Endodermal cell (in vitro differentiated cells): ENCODE results near the gene ANKFN1. TPM values are rescaled to one million over a fixed set of nuclear protein-coding genes. Genes with fewer than 3 reads are reported as not detected.
A peak's percentile ranks its signal among the peaks of the same experiment; 100 is the strongest.

Experiments
- DNase-seq: peaks from one replicate; pipeline ENCODE4 v3.0.0-alpha.2; 2017
- H3K27ac ChIP-seq: 2 replicates; pipeline ENCODE4 v1.5.1; 2013; ENCODE audit warnings: mild to moderate bottlenecking, low read depth, low read length, moderate library complexity
- H3K27me3 ChIP-seq: 2 replicates; pipeline ENCODE4 v1.6.1; 2013; ENCODE audit warnings: mild to moderate bottlenecking, low read length, moderate library complexity; ENCODE audit not compliant: insufficient read depth, control insufficient read depth, poor library complexity, severe bottlenecking
- H3K36me3 ChIP-seq: 2 replicates; pipeline ENCODE4 v1.7.0; 2013; ENCODE audit warnings: mild to moderate bottlenecking, low read length, moderate library complexity; ENCODE audit not compliant: control insufficient read depth, insufficient read depth
- H3K4me1 ChIP-seq: one replicate; pipeline ENCODE4 v1.7.0; 2013; ENCODE audit warnings: low read length; ENCODE audit not compliant: control insufficient read depth, insufficient read depth
- H3K4me3 ChIP-seq: 2 replicates; pipeline ENCODE4 v1.5.1; 2013; ENCODE audit warnings: mild to moderate bottlenecking, low read length, moderate library complexity
- H3K9ac ChIP-seq: 2 replicates; pipeline ENCODE4 v1.6.1; 2013; ENCODE audit warnings: mild to moderate bottlenecking, low read length, moderate library complexity; ENCODE audit not compliant: poor library complexity, severe bottlenecking; ENCODE audit errors: extremely low read depth
- H3K9me3 ChIP-seq: 2 replicates; pipeline ENCODE4 v1.6.1; 2013; ENCODE audit warnings: mild to moderate bottlenecking, low read length, moderate library complexity; ENCODE audit not compliant: control insufficient read depth
- H3K27ac Mint-ChIP-seq: 2 replicates; pipeline ENCODE4 v1.8.0; 2020; ENCODE audit warnings: mixed read lengths
- H3K27me3 Mint-ChIP-seq: 2 replicates; pipeline ENCODE4 v1.8.0; 2021; ENCODE audit warnings: mild to moderate bottlenecking, mixed read lengths; ENCODE audit not compliant: insufficient read depth
- H3K36me3 Mint-ChIP-seq: 2 replicates; pipeline ENCODE4 v1.8.0; 2020; ENCODE audit warnings: low read depth, mixed read lengths
- H3K4me1 Mint-ChIP-seq: 2 replicates; pipeline ENCODE4 v1.8.0; 2020; ENCODE audit warnings: mixed read lengths
- H3K4me3 Mint-ChIP-seq: 2 replicates; pipeline ENCODE4 v1.8.0; 2020; ENCODE audit warnings: mild to moderate bottlenecking, moderate library complexity, mixed read lengths
- H3K9me3 Mint-ChIP-seq: 2 replicates; pipeline ENCODE4 v1.8.0; 2020; ENCODE audit warnings: mild to moderate bottlenecking, mixed read lengths
- CTCF ChIP-seq: fragments of 200-600 bp; sonication (generic); conservative IDR thresholded peaks from 2 replicates; pipeline ENCODE4 v1.5.0; 2021; ENCODE audit warnings: antibody characterized with exemption, mild to moderate bottlenecking
- WGBS, 2 experiments: methylation state at CpG; one replicate each; pipeline versions ENCODE4 v1.1.5 to v1.1.7; 2013; ENCODE audit warnings: missing lambda C conversion rate in 2 of 2, mixed read lengths in 1 of 2; ENCODE audit not compliant: insufficient coverage in 1 of 2, insufficient read length in 1 of 2; 5-methylcytosine and 5-hydroxymethylcytosine counted together
- total RNA-seq, 2 donors: library from RNA; stranded (reverse); fragmentation: NEBNext Ultra II Directional in 1 of 2; extraction: Animal tissue kit (Norgen Biotek cat#: 25700) in 1 of 2; gene quantifications; 2 replicates in 1 of 2; 3 replicates in 1 of 2; pipeline ENCODE4 v1.2.1, GENCODE V29; 2021

The ANKFN1 gene
- total RNA-seq, 2 donors from 2014 or later = not detected

GRCh38 chr17:56548661-56549060 is 395.4 kb downstream of the ANKFN1 start:
- TF ChIP-seq CTCF = no peak
- Mint-ChIP-seq H3K36me3 (no peaks in the 10 kb centered on the region), H3K4me3 (no peak overlapping the region), H3K9me3 (peaks cover 2% of the 10 kb centered on the region), H3K27me3 (peaks cover 1% of the 10 kb centered on the region), H3K27ac (no peak overlapping the region), H3K4me1 (no peaks in the 10 kb centered on the region)
- no peak overlapping the region for H3K9ac ChIP-seq
- H3K27me3 ChIP-seq = no peaks in the 10 kb centered on the region
- 91% methylated on average over 4 of the region's 4 CpGs for WGBS, 2 experiments
- H3K4me3 ChIP-seq = no peak overlapping the region
- H3K36me3 ChIP-seq = no peaks in the 10 kb centered on the region
- H3K9me3 ChIP-seq = no peaks in the 10 kb centered on the region
- no peak overlapping the region for H3K27ac ChIP-seq
- DNase-seq = no peak
- H3K4me1 ChIP-seq = no peaks in the 10 kb centered on the region

DNA sequence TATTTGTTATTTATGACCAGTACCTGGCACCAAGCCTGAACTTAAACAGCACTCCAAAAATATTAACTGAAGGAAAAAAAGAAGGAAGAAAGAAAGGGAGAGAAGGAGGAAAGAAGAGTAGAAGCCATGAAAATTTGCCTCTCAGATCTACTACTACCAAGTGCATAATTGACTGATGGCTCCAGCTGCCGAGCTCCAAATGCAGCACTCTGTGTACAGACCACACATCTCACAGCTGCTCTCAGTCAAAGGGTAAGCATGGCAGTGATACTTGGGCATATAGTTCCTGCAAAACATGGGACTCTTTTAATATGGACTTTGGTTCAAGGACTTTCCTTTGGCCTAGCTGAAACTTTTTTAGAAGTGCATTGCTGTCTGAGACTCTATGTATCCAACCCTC is 396.2 kb downstream of the ANKFN1 start:
- no peak overlapping the region for H3K27ac ChIP-seq
- H3K9me3 Mint-ChIP-seq = peaks cover 2% of the 10 kb centered on the region
- 86 to 100% methylated on average over 1 of the region's 1 CpG for WGBS, 2 experiments

GRCh38 chr17:56557682-56558081 is 404.4 kb downstream of the ANKFN1 start:
- H3K27me3 ChIP-seq = no peaks in the 10 kb centered on the region
- no peak overlapping the region for H3K4me3 Mint-ChIP-seq
- DNase-seq = peak; percentile 55
- H3K4me1 Mint-ChIP-seq = no peaks in the 10 kb centered on the region
- H3K9me3 Mint-ChIP-seq = no peaks in the 10 kb centered on the region
- 88 to 94% methylated on average over 6 to 8 of the region's 8 CpGs for WGBS, 2 experiments
- no peak overlapping the region for H3K27ac ChIP-seq
- H3K4me1 ChIP-seq = no peaks in the 10 kb centered on the region
- no peak overlapping the region for H3K4me3 ChIP-seq
- H3K27me3 Mint-ChIP-seq = no peaks in the 10 kb centered on the region
- no peaks in the 10 kb centered on the region for H3K36me3 ChIP-seq
- H3K36me3 Mint-ChIP-seq = no peaks in the 10 kb centered on the region
- no peak overlapping the region for H3K9ac ChIP-seq
- no peak overlapping the region for H3K27ac Mint-ChIP-seq
- TF ChIP-seq CTCF = no peak
- no peaks in the 10 kb centered on the region for H3K9me3 ChIP-seq

More for the DNA sequence above, 396.2 kb downstream of the ANKFN1 start:
- H3K4me3 ChIP-seq = no peak overlapping the region
- no peaks in the 10 kb centered on the region for H3K27me3 ChIP-seq
- no peak overlapping the region for H3K4me3 Mint-ChIP-seq
- no peak for TF ChIP-seq CTCF
- no peak overlapping the region for H3K9ac ChIP-seq
- no peaks in the 10 kb centered on the region for H3K36me3 ChIP-seq
- H3K4me1 ChIP-seq = no peaks in the 10 kb centered on the region
- no peak overlapping the region for H3K27ac Mint-ChIP-seq
- H3K36me3 Mint-ChIP-seq = no peaks in the 10 kb centered on the region
- no peaks in the 10 kb centered on the region for H3K4me1 Mint-ChIP-seq
- DNase-seq = no peak
- peaks cover 1% of the 10 kb centered on the region for H3K27me3 Mint-ChIP-seq
- no peaks in the 10 kb centered on the region for H3K9me3 ChIP-seq
